Astrocyte (in vitro differentiated cells and primary cell): Measurements from ENCODE around the gene FGD4.

ENCODE experiments used
- CTCF ChIP-seq: IDR thresholded peaks from 2 replicates; pipeline ENCODE4 v1.5.1; 2011; ENCODE audit warnings: low read depth, mild to moderate bottlenecking, inconsistent platforms, low read length, moderate library complexity; ENCODE audit not compliant: insufficient read depth
- EZH2 ChIP-seq: IDR thresholded peaks from 2 replicates; pipeline ENCODE4 v1.6.1; 2012; ENCODE audit warnings: mild to moderate bottlenecking, low read length, inconsistent platforms; ENCODE audit not compliant: insufficient read depth

- TF ChIP-seq CTCF (no peak), EZH2 (no peak)
Measured at GRCh38 chr12:32493282-32493681, 93.9 kb downstream of the FGD4 start.
